K562 (cell line): ENCODE measurements around the gene KHDC1. TPM values are rescaled to one million over a fixed set of nuclear protein-coding genes. Genes with fewer than 3 reads are reported as not detected.

Source experiments
- ATAC-seq: fragments of 200-7000 bp; cut with Tn5 transposase; 3 replicates; pipeline ENCODE4 v1.9.1; 2020; ENCODE audit warnings: moderate library complexity
- BruUV-seq: library from RNA; stranded (reverse); fragments of 400-500 nt; replicated peaks from 2 replicates; lab custom pipeline; 2021; lab: Mats Ljungman, UMichigan
- CTCF ChIA-PET: fragments of 300-600 bp; formaldehyde crosslinking; extraction: SDS; loops from one replicate; lab custom pipeline; 2021; ENCODE audit warnings: low intra/inter-chr PET ratio; lab: Yijun Ruan, JAX
- POLR2A ChIA-PET: fragments of 300-600, 350-650 bp; sonication (Branson Sonifier 250); formaldehyde crosslinking; extraction: SDS; loops from one replicate; lab custom pipeline; 2021; ENCODE audit warnings: antibody characterized with exemption, inconsistent platforms; lab: Yijun Ruan, JAX
- DNase-seq, 4 experiments: peaks; one replicate each; pipeline versions ENCODE4 v3.0.0 to v3.0.0-alpha.2; 2011 to 2018; ENCODE audit warnings: low spot score in 3 of 4, mixed read lengths in 3 of 4; ENCODE audit errors: extremely low read depth in 1 of 4
- FAIRE-seq: peaks from 2 replicates; lab custom pipeline; 2011; peaks lifted over from hg19 to GRCh38; lab: Jason Lieb, UNC
- H2AFZ ChIP-seq: 2 replicates; pipeline ENCODE4 v1.6.0; 2011; ENCODE audit warnings: low read depth, low read length, control low read depth, inconsistent platforms
- H3K27ac ChIP-seq: fragments of 200-600 bp; 3 replicates; pipeline ENCODE4 v1.8.0; 2011; ENCODE audit warnings: low read depth, mild to moderate bottlenecking, control low read depth, inconsistent platforms, low read length, moderate library complexity, mixed read lengths; ENCODE audit errors: extremely low read depth
- H3K27me3 ChIP-seq, 2 experiments: fragments of 300-600 bp in 1 of 2; 2 replicates in 1 of 2; 3 replicates in 1 of 2; pipeline versions ENCODE4 v1.6.0 to v1.8.0; 2011; ENCODE audit warnings: inconsistent platforms in 2 of 2, low read length in 2 of 2, mild to moderate bottlenecking in 1 of 2, mixed read lengths in 1 of 2, moderate library complexity in 1 of 2; ENCODE audit not compliant: control insufficient read depth in 2 of 2, insufficient read depth in 2 of 2
- H3K36me3 ChIP-seq: fragments of 300-600 bp; 3 replicates; pipeline ENCODE4 v1.8.0; 2011; ENCODE audit warnings: mild to moderate bottlenecking, low read length, inconsistent platforms; ENCODE audit not compliant: control insufficient read depth, insufficient read depth
- H3K4me1 ChIP-seq, 2 experiments: fragments of 200-600 bp in 1 of 2; replicated peaks in 1 of 2; 2 replicates in 1 of 2; 3 replicates in 1 of 2; pipeline versions ENCODE4 v1.5.1 to v1.8.0; 2011; ENCODE audit warnings: inconsistent platforms in 2 of 2, low read length in 2 of 2, mild to moderate bottlenecking in 1 of 2, mixed read lengths in 1 of 2, moderate library complexity in 1 of 2; ENCODE audit not compliant: control insufficient read depth in 2 of 2, insufficient read depth in 2 of 2
- H3K4me2 ChIP-seq: 2 replicates; pipeline ENCODE4 v1.6.1; 2011; ENCODE audit warnings: low read length, control low read depth, inconsistent platforms, mixed read lengths; ENCODE audit not compliant: insufficient read depth
- H3K4me3 ChIP-seq: fragments of 200-600 bp; sonication (generic), shearing (Covaris generic); 2 replicates; pipeline ENCODE4 v1.5.1; 2016; ENCODE audit warnings: control low read depth, inconsistent platforms
- H3K79me2 ChIP-seq: fragments of 200-600 bp; 3 replicates; pipeline ENCODE4 v1.8.0; 2011; ENCODE audit warnings: low read length, inconsistent platforms; ENCODE audit not compliant: control insufficient read depth, insufficient read depth
- H3K9ac ChIP-seq, 2 experiments: 2 replicates each; pipeline versions ENCODE4 v1.6.0 to v1.6.1; 2011; ENCODE audit warnings: low read depth in 2 of 2, low read length in 2 of 2, control low read depth in 1 of 2, inconsistent platforms in 1 of 2, mild to moderate bottlenecking in 1 of 2, mixed read lengths in 1 of 2; ENCODE audit not compliant: insufficient read depth in 1 of 2
- H3K9me1 ChIP-seq: one replicate; pipeline ENCODE4 v1.6.0; 2011; ENCODE audit warnings: inconsistent platforms, mild to moderate bottlenecking, low read length, moderate library complexity; ENCODE audit not compliant: control insufficient read depth, insufficient read depth
- H3K9me3 ChIP-seq: replicated peaks from 2 replicates; pipeline ENCODE4 v1.5.1; 2011; ENCODE audit warnings: low read depth, low read length, inconsistent platforms; ENCODE audit not compliant: control insufficient read depth, insufficient read depth
- H4K20me1 ChIP-seq: replicated peaks from 2 replicates; pipeline ENCODE4 v1.6.1; 2011; ENCODE audit warnings: low read length, inconsistent platforms, mixed read lengths; ENCODE audit not compliant: control insufficient read depth, insufficient read depth
- POLR2G ChIP-seq: fragments of 200-400 bp; formaldehyde crosslinking; IDR thresholded peaks from 2 replicates; pipeline ENCODE4 v1.6.1; 2017; ENCODE audit warnings: low read depth, mild to moderate bottlenecking, antibody characterized with exemption, low read length, moderate library complexity
- ZFP30 ChIP-seq: fragments of 250-450 bp; sonication (Bioruptor Pico); IDR thresholded peaks from 2 replicates; pipeline ENCODE4 v1.8.0; 2022; ENCODE audit warnings: moderate library complexity, mild to moderate bottlenecking, inconsistent platforms, borderline replicate concordance
- WGBS: fragments of 100-300 bp; shearing (Covaris generic); methylation state at CpG from one replicate; pipeline ENCODE4 v1.1.6; 2016; ENCODE audit warnings: low coverage, mixed read lengths; ENCODE audit not compliant: insufficient coverage; ENCODE audit errors: missing lambda C conversion rate; 5-methylcytosine and 5-hydroxymethylcytosine counted together
- in situ Hi-C: fragments of 300-500 bp; cut with MboI; formaldehyde crosslinking; loops from 4 replicates; pipeline ENCODE4 v1.15.0; 2018; ENCODE audit warnings: inconsistent platforms, mixed read lengths
- intact Hi-C: fragments of 100-400 bp; cut with micrococcal nuclease; formaldehyde crosslinking; loops from 2 replicates; pipeline ENCODE4 v1.14.2; 2022
- polyA plus RNA-seq, 8 experiments: library from polyadenylated mRNA; depleted of rRNA in 4 of 8; stranded (reverse) in 5 of 8; unstranded in 3 of 8; fragments of >200 nt; fragmentation: Nextera tagmentation in 2 of 8; fragmentation: Illumina TruSeq in 1 of 8; extraction: Ambion mirVana in 2 of 8; extraction: Trizol in 1 of 8; gene quantifications; 2 replicates each; pipeline versions ENCODE4 v1.2.1 to v1.2.3, GENCODE V29; 2011 to 2014; ENCODE audit warnings: inconsistent platforms in 1 of 8, missing spikeins in 1 of 8
- total RNA-seq, 7 experiments: library from RNA; depleted of rRNA in 6 of 7; stranded (reverse); fragments of >200 nt in 6 of 7; fragmentation: Illumina TruSeq in 2 of 7; extraction: Trizol in 2 of 7; gene quantifications; 2 replicates each; pipeline versions ENCODE4 v1.2.1 to v1.2.3, GENCODE V29; 2011 to 2021; ENCODE audit warnings: low replicate concordance in 1 of 7
- TF ChIP-seq, protein P1 (sequence below): fragments of 250-450 bp; sonication (Bioruptor Pico); IDR thresholded peaks from 2 replicates; pipeline ENCODE4 v1.8.0; 2022; ENCODE audit warnings: moderate library complexity, mild to moderate bottlenecking, inconsistent platforms
- TF ChIP-seq, protein P2 (sequence below): sonication (generic); formaldehyde crosslinking; IDR thresholded peaks from 2 replicates; pipeline ENCODE4 v1.8.1; 2023; ENCODE audit warnings: mild to moderate bottlenecking, missing genetic modification reagents

Gene KHDC1
- total and polyA plus RNA-seq, 9 of the 15 experiments (the other 6 are each of a cell fraction or from before 2014, with no cell fraction given), result 2.5 to 19.5 (median 8.0) TPM

DNA sequence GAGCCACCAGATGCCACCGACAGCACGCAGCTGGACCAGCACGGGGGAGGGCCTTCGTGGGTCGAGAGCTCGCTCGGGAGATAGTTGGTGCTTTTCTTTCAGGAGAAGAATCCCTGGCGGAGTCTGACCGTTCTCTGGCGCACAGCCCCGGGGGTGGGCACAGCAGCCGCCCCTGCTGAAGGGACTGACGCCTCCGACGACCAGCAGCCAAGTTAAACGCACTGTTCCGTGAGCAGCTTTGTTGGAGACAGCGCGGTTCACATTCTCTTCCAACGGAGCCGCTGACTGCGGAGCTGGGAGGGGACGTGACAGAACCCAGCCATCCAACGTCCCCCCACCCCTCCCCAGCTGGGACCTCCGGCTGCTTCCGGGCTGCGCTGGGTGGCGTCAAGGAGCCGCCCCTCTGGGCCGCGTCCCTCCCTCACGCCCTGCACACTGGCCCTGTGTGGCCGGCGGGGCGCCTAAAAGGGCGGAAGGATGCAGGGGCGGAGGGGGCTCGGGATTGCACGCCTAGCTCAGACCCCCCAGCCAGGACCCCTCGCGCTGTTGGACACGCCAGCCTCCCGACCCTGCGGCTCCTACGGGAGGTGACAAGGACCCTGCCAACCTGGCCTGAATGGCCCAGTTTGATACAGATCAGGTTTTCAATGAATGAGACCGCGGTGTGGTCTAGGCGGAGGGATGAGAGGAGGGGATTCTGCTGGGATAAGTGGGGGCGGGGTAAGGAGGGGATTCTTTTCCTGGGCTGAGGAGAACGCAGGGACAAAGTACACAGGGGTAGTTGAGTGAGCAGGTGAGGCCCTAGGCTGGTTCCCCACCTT lies 36.4 kb upstream of the KHDC1 start:
- Histone ChIP-seq H3K9me1 (no peaks in the 10 kb centered on the region), H3K36me3 (peaks cover 36% of the 10 kb centered on the region; the same call in 2 of the 3 replicates), H3K27ac (no peak overlapping the region)
- intact Hi-C loops, result no loop called here
- no peak for ATAC-seq
- BruUV-seq, result no TSS peak
- CTCF ChIA-PET, result no interaction called here
- TF ChIP-seq, protein P1, sequence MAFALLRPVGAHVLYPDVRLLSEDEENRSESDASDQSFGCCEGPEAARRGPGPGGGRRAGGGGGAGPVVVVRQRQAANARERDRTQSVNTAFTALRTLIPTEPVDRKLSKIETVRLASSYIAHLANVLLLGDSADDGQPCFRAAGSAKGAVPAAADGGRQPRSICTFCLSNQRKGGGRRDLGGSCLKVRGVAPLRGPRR (CRISPR knock-in tag), result no peak
- TF ChIP-seq POLR2G (0 out of 2 replicates have a peak, but pooled peaks have one; percentile 21), ZFP30 (CRISPR knock-in tag) (no peak)
- TF ChIP-seq, protein P2, sequence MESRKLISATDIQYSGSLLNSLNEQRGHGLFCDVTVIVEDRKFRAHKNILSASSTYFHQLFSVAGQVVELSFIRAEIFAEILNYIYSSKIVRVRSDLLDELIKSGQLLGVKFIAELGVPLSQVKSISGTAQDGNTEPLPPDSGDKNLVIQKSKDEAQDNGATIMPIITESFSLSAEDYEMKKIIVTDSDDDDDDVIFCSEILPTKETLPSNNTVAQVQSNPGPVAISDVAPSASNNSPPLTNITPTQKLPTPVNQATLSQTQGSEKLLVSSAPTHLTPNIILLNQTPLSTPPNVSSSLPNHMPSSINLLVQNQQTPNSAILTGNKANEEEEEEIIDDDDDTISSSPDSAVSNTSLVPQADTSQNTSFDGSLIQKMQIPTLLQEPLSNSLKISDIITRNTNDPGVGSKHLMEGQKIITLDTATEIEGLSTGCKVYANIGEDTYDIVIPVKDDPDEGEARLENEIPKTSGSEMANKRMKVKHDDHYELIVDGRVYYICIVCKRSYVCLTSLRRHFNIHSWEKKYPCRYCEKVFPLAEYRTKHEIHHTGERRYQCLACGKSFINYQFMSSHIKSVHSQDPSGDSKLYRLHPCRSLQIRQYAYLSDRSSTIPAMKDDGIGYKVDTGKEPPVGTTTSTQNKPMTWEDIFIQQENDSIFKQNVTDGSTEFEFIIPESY (CRISPR knock-in tag), result peak; percentile 20; the same call in 1 of the 2 replicates
- TF ChIP-seq, all 486 proteins: peak for 2
- Histone ChIP-seq H3K4me3 (no peak overlapping the region), H3K9ac (no peak overlapping the region), H3K79me2 (peaks cover 4% of the 10 kb centered on the region; the same call in 1 of the 3 replicates), H4K20me1 (no peaks in the 10 kb centered on the region), H3K4me2 (no peak overlapping the region), H3K9me3 (no peaks in the 10 kb centered on the region), H2AFZ (no peak overlapping the region), H3K4me1 (no peaks in the 10 kb centered on the region), H3K27me3 (no peaks in the 10 kb centered on the region)
- POLR2A ChIA-PET, result interaction anchor here (0.7 to 1.2 kb wide), 2 partner anchors 10 to 1086 kb away, joined by 3 to 9 read pairs; no protein-coding TSS in a partner anchor
- FAIRE-seq, result no peak
- DNase-seq, result no peak
- 95% methylated on average over 30 of the region's 50 CpGs for WGBS
- in situ Hi-C loops, result no loop called here
